GM18502 (cell line): ENCODE data around the gene EGFR.
"Not testable (repeated sequence)": the region's sequence is repeated elsewhere in the genome, so short reads cannot be mapped to it uniquely, and the experiment has no call there.

Experiments used
- ATAC-seq: cut with Tn5 transposase; IDR thresholded peaks from one replicate; pipeline ENCODE4 v1.9.1; 2021; ENCODE audit warnings: mild to moderate bottlenecking; ENCODE audit not compliant: unreplicated experiment, poor library complexity

Gene EGFR

GRCh38 chr7:55032069-55032699, 13.4 kb downstream of the EGFR start:
- no peak for ATAC-seq

- ATAC-seq: no peak
These were observed 14.5 kb downstream of the EGFR start for GRCh38 chr7:55033236-55033846.

- ATAC-seq: no peak
These were observed 16.0 kb downstream of the EGFR start for GRCh38 chr7:55034776-55035175.

DNA sequence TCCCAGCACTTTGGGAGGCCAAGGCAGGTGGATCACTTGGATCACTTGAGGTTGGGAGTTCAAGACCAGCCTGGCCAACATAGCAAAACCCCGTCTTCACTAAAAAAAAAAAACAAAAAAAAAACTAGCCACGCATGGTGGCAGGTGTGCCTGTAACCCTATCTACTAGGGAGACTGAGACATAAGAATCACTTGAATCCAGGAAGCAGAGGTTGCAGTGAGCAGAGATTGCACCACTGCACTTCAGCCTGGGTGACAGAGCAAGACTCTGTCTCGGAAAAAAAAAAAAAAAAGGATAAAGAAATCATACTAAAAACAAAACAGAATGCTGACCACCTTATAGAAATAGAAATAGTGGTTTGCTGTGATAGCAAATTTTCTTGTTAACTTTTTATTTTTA, 16.6 kb downstream of the EGFR start:
- ATAC-seq: not testable (repeated sequence)

DNA sequence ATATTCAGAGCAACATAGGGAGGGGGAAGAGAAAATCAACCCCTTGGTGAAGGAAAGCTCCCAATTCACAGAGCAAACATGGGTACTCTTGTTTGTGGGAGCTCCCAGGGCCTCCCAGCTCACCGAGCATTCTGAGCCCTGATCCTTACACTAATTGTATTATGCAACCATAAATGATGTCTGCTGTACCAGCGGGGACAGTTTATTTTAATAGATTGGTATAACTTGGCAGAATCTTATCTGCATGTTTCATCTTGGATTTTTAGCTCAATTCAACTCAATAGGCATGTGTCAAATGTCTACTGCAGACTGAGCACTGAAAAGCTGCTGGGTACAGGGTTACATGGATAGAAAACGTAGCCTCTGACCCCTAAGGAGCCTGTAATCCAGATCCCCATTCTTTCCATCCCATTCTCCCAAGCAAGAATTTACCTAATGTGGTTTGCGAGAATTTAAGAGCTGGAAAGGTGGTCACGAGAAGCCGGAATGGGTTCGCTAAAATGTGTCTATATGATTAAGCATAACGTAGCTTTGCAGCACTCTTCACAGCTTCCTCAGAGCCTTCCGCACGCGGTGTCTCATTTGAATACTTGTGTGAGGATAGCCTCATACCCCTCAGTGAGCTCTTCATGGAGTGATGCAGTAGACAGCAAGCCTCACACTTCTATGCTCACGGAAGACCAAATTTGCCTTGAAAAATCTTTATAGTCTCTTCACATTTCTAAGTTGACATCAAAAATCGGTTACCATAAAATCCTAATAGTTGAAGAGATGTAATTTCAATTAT, 18.3 kb downstream of the EGFR start:
- no peak for ATAC-seq

GRCh38 chr7:55043691-55044370, 25.0 kb downstream of the EGFR start:
- no peak for ATAC-seq

DNA sequence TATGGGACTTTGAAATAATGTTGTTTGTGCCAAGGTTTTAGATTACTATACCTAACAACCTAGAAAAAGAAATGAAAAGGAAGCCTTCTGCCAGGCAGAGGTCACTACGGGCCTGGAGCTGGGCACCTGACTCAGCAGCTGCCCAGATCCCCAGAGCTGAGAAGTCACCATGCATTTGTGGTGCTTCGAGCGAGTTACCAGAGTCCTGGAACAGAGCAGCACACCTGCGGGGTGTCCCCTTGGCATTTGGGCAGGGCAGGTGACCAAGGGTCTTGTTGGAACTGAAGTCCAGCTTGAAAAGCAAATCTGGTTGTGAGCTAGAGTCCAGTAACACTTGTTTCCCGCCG, 25.5 kb downstream of the EGFR start:
- ATAC-seq: no peak

- no peak for ATAC-seq
These were observed 26.0 kb downstream of the EGFR start for GRCh38 chr7:55044791-55045190.

- no peak for ATAC-seq
These were observed 27.9 kb downstream of the EGFR start for GRCh38 chr7:55046582-55047342.

DNA sequence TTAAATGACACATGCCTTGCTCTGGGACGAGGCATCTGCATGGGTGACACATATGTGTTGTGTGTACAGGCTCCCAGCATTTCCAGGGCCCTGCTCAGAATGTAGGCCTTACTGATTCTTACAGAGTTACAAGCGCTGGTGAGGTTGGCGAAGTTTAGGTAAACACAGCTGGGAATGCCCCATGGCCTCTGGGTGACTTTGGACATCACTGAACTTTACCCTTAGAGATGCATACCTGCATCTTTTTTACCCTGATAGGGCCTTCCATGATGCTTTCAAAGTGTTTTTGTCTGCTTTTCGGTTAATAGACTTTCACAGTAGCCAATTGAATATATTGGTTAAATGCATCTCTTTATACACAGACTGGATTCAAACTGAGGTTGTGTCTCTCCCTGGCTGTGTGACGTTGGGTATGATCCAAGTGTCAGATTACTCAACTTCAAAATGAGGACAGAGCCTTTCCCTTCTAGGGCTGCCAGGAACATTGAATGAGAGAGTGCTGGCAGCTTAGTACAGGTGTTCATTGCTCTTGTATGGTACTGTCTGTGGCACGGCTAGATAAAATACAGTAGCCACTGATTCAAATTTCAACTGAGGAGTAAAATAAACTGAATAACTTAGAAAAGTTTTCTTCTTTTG, 29.5 kb downstream of the EGFR start:
- no peak for ATAC-seq

GRCh38 chr7:55050281-55050680, 31.5 kb downstream of the EGFR start:
- ATAC-seq: peak; percentile 51

DNA sequence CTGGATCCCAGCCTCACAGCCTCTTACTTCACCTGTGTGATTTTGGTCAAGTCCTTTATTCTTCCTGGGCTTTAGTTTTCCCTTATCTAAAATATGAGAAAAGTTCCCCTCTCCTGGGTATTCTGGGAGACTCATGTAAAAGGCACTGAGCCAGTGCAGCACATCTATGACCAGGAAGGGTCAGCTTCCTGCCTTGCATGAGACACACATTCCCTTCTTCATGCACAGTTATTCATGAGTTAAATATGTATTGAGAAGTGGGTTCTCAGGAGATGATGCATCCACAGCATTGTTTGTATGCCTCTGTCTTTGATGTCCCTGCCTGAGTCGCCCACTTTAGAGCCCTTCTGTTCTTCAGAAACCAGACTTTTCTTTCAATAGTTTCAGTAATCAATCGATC, 33.3 kb downstream of the EGFR start:
- ATAC-seq: no peak

DNA sequence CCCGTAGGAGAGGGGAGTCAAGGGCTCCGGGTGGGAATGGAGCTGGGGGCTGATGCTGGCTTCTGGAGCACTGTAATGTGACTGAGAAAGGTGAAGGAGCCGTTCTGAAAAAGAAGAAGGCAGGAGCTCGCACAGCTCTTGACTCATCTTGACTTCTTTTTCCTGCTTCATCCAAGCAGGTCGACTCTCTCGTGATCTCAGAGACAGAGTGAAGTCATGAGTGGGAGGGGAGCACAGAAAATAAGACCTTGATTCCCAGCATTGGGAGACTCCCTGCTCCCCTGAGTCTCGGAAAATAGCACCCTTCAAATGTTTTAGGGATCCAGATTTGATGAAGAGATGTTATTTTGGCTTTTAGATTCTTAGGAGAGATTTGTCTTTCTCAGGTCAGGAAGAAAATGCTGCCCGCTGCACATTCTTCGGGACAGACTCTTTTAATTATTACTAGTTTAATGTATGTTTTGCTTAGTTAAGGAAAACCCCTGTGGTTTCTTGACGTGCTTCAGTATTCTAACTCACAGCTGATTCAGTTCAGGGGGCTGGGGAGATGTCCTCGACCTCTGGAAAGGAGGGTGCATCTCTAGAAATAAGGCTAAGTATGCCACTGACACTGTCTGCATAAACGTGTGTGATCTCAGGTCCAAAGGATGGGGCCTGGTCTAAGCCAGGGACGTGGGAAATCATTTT, 34.1 kb downstream of the EGFR start:
- ATAC-seq: no peak

GRCh38 chr7:55053651-55054571, 35.1 kb downstream of the EGFR start:
- no peak for ATAC-seq

DNA sequence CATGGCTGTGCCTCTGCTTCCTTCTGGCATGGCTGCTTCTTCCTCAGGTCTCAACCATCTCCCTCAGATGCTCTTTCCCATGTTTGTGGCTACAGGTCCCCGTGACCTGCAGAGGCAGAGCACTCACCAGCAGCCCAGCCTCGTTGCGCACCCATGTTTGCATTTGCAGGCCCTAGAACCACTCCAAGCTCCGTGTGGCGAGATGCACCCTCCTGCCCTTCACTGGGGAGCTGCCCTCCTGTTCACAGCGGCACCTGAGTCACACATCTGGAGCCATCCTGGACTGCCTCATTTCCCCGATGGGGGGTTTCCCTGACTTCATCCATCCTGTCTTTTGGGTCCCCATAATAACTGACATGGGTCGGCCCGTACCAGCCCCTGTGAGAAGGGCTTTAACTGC, 35.9 kb downstream of the EGFR start:
- no peak for ATAC-seq

DNA sequence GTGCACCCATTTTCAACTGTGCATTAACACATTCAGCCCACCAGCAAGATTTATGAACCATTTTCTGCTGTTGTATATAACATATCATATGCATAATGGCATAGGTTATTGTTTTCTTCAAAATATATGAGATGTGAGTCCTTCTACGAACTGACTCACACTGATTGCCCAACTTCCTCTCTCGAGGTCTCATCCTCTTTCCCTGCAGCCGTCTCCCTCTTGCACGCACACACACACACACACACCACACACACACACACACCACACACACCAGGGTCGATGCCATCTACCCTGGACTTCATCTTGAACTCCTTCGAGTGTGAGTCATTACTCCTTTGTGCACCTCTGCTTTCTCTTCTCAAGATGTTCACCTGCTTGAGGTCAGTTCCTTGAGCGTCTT, 36.7 kb downstream of the EGFR start:
- no peak for ATAC-seq

- no peak for ATAC-seq
These were observed 37.3 kb downstream of the EGFR start for GRCh38 chr7:55056068-55056467.
